Body of pancreas (tissue), 4 donors: ENCODE results near the gene SEMA4D.

ENCODE experiments used
- CTCF ChIP-seq, 7 experiments: fragments of 450-650 bp in 4 of 7; fragments of 200-600 bp in 3 of 7; sonication (generic) in 3 of 7; IDR thresholded peaks; one replicate each; pipeline ENCODE4 v1.5.1; 2016 to 2019; ENCODE audit warnings: antibody characterized with exemption in 7 of 7
- POLR2A ChIP-seq, 3 donors: fragments of 450-650 bp; IDR thresholded peaks; one replicate each; pipeline ENCODE4 v1.6.1; 2016; ENCODE audit warnings: antibody characterized with exemption in 3 of 3, mild to moderate bottlenecking in 2 of 3

- TF ChIP-seq CTCF (IDR thresholded peaks at IDR 0.05) = no peak
- TF ChIP-seq POLR2A (IDR thresholded peaks at IDR 0.05) = no peak
Observed at GRCh38 chr9:89529243-89530035, 31.5 kb upstream of the SEMA4D start.
